Endothelial cell of umbilical vein (primary cell): ENCODE measurements around the gene DYNC1LI1. TPM values are rescaled to one million over a fixed set of nuclear protein-coding genes. Genes with fewer than 3 reads are reported as not detected.

ENCODE experiments used
- BruUV-seq: library from RNA; stranded (reverse); fragments of 400-500 nt; replicated peaks from 2 replicates; lab custom pipeline; 2021; lab: Mats Ljungman, UMichigan
- CTCF ChIA-PET: fragments of 300-600, 350-600 bp; sonication (Branson Sonifier 250); formaldehyde crosslinking; loops from one replicate; lab custom pipeline; 2021; ENCODE audit warnings: antibody characterized with exemption, inconsistent platforms; lab: Charles Lee
- POLR2A ChIA-PET: fragments of 300-600, 350-600 bp; sonication (Branson Sonifier 250); formaldehyde crosslinking; loops from one replicate; lab custom pipeline; 2021; ENCODE audit warnings: antibody characterized with exemption, inconsistent platforms; lab: Charles Lee
- DNase-seq: peaks from one replicate; pipeline ENCODE4 v3.0.0-alpha.2; 2011; ENCODE audit warnings: low read depth, low spot score
- FAIRE-seq: peaks from 2 replicates; lab custom pipeline; 2011; peaks lifted over from hg19 to GRCh38; lab: Jason Lieb, UNC
- H2AFZ ChIP-seq: 2 replicates; pipeline ENCODE4 v1.6.0; 2012; ENCODE audit warnings: low read depth, low read length, control low read depth, inconsistent platforms
- H3K27ac ChIP-seq: 2 replicates; pipeline ENCODE4 v1.5.1; 2011; ENCODE audit warnings: low read depth, mild to moderate bottlenecking, control low read depth, low read length, moderate library complexity; ENCODE audit not compliant: insufficient read depth
- H3K27me3 ChIP-seq, 2 experiments: 2 replicates each; pipeline versions ENCODE4 v1.6.0 to v1.6.1; 2011; ENCODE audit warnings: low read length in 2 of 2, mixed read lengths in 1 of 2; ENCODE audit not compliant: control insufficient read depth in 2 of 2, insufficient read depth in 2 of 2
- H3K36me3 ChIP-seq, 2 experiments: 2 replicates in 1 of 2; 3 replicates in 1 of 2; pipeline ENCODE4 v1.5.1; 2011; ENCODE audit warnings: low read length in 2 of 2, mild to moderate bottlenecking in 1 of 2, moderate library complexity in 1 of 2; ENCODE audit not compliant: control insufficient read depth in 2 of 2, insufficient read depth in 2 of 2; ENCODE audit errors: extremely low read depth in 1 of 2
- H3K4me1 ChIP-seq: 3 replicates; pipeline ENCODE4 v1.5.1; 2011; ENCODE audit warnings: mild to moderate bottlenecking, low read length; ENCODE audit not compliant: control insufficient read depth, insufficient read depth; ENCODE audit errors: extremely low read depth
- H3K4me2 ChIP-seq: 2 replicates; pipeline ENCODE4 v1.6.1; 2011; ENCODE audit warnings: low read length, control low read depth, mixed read lengths; ENCODE audit not compliant: insufficient read depth
- H3K4me3 ChIP-seq, 3 experiments: fragments of 200-600 bp in 1 of 3; sonication (generic), shearing (Covaris generic) in 1 of 3; replicated peaks in 1 of 3; 2 replicates each; pipeline ENCODE4 v1.5.1; 2011 to 2016; ENCODE audit warnings: control low read depth in 3 of 3, low read length in 3 of 3, mild to moderate bottlenecking in 2 of 3, inconsistent platforms in 1 of 3, low read depth in 1 of 3, moderate library complexity in 1 of 3; ENCODE audit not compliant: insufficient read depth in 1 of 3
- H3K79me2 ChIP-seq: 2 replicates; pipeline ENCODE4 v1.6.0; 2012; ENCODE audit warnings: low read length, inconsistent platforms; ENCODE audit not compliant: control insufficient read depth, insufficient read depth
- H3K9ac ChIP-seq: replicated peaks from 2 replicates; pipeline ENCODE3; 2011; ENCODE audit warnings: low read length, control low read depth; ENCODE audit not compliant: insufficient read depth; ENCODE audit errors: extremely low read depth
- H3K9me1 ChIP-seq: replicated peaks from 3 replicates; pipeline ENCODE4 v1.6.0; 2011; ENCODE audit warnings: mild to moderate bottlenecking, low read length; ENCODE audit not compliant: control insufficient read depth, insufficient read depth; ENCODE audit errors: extremely low read depth
- H3K9me3 ChIP-seq: replicated peaks from 2 replicates; pipeline ENCODE4 v1.5.1; 2012; ENCODE audit warnings: low read length, inconsistent platforms; ENCODE audit not compliant: control insufficient read depth, insufficient read depth
- H4K20me1 ChIP-seq: replicated peaks from 2 replicates; pipeline ENCODE3; 2011; ENCODE audit warnings: mild to moderate bottlenecking, low read length; ENCODE audit not compliant: control insufficient read depth, insufficient read depth; ENCODE audit errors: extremely low read depth
- CTCF ChIP-seq, 2 donors: IDR thresholded peaks; 1 replicate in 1 of 2; 2 replicates in 1 of 2; pipeline ENCODE4 v1.5.1; 2011; ENCODE audit warnings: low read length in 2 of 2, mild to moderate bottlenecking in 2 of 2, moderate library complexity in 2 of 2, control low read depth in 1 of 2, inconsistent platforms in 1 of 2, low read depth in 1 of 2; ENCODE audit not compliant: insufficient read depth in 1 of 2; ENCODE audit errors: extremely low read depth in 1 of 2
- EZH2 ChIP-seq: IDR thresholded peaks from 2 replicates; pipeline ENCODE4 v1.6.1; 2012; ENCODE audit warnings: borderline replicate concordance, low read depth, mild to moderate bottlenecking, moderate library complexity, low read length, inconsistent platforms; ENCODE audit not compliant: severe bottlenecking
- FOS ChIP-seq: IDR thresholded peaks from 2 replicates; pipeline ENCODE4 v1.6.1; 2011; ENCODE audit warnings: mild to moderate bottlenecking, low read length, moderate library complexity, borderline replicate concordance; ENCODE audit not compliant: insufficient read depth
- GATA2 ChIP-seq: IDR thresholded peaks from 2 replicates; pipeline ENCODE4 v1.7.0; 2011; ENCODE audit warnings: low read depth, mild to moderate bottlenecking, moderate library complexity, mixed read lengths, low read length; ENCODE audit not compliant: insufficient read length, insufficient read depth
- JUN ChIP-seq: IDR thresholded peaks from 2 replicates; pipeline ENCODE4 v1.6.1; 2011; ENCODE audit warnings: borderline replicate concordance, low read depth; ENCODE audit not compliant: insufficient read length, insufficient read depth
- MAX ChIP-seq: IDR thresholded peaks from 2 replicates; pipeline ENCODE4 v1.6.1; 2011; ENCODE audit not compliant: insufficient read depth, insufficient read length
- MYC ChIP-seq: IDR thresholded peaks from one replicate; pipeline ENCODE4 v1.6.1; 2011; ENCODE audit warnings: mild to moderate bottlenecking, low read depth, low read length
- POLR2A ChIP-seq: IDR thresholded peaks from 2 replicates; pipeline ENCODE4 v1.6.1; 2012; ENCODE audit warnings: low read depth, mild to moderate bottlenecking, control low read depth, low read length
- POLR2AphosphoS5 ChIP-seq: IDR thresholded peaks from 2 replicates; pipeline ENCODE4 v1.6.1; 2012; ENCODE audit warnings: low read depth, mild to moderate bottlenecking, control low read depth, low read length, moderate library complexity; ENCODE audit not compliant: insufficient read depth
- dilution Hi-C: fragments of 300-500 bp; cut with MboI; formaldehyde crosslinking; loops from one replicate; pipeline ENCODE4 v1.15.0; 2019; ENCODE audit warnings: low sequenced_read_pairs; ENCODE audit not compliant: extremely low pct_ligation_motif_present
- intact Hi-C: fragments of 100-400 bp; cut with micrococcal nuclease; formaldehyde crosslinking; loops from one replicate; pipeline ENCODE4 v1.10.0; 2022
- polyA plus RNA-seq, 4 experiments: library from polyadenylated mRNA; depleted of rRNA in 3 of 4; stranded (reverse) in 3 of 4; unstranded in 1 of 4; fragments of >200 nt; gene quantifications; 2 replicates each; pipeline versions ENCODE4 v1.2.1 to v1.2.3, GENCODE V29; 2011 to 2012; ENCODE audit warnings: missing spikeins in 1 of 4
- total RNA-seq: library from RNA; stranded (reverse); gene quantifications from 2 replicates; pipeline ENCODE4 v1.2.3, GENCODE V29; 2021

DYNC1LI1 gene
- total and polyA plus RNA-seq, 2 donors (not counting 3 experiments of a cell fraction or from before 2014, with no cell fraction given): 14.9 to 47.6 TPM

GRCh38 chr3:32564195-32564594 lies 6.5 kb downstream of the DYNC1LI1 start:
- Histone ChIP-seq H3K36me3 (no peaks in the 10 kb centered on the region), H3K9ac (no peak overlapping the region), H3K4me1 (peaks cover 8% of the 10 kb centered on the region), H3K27ac (no peak overlapping the region), H2AFZ (no peak overlapping the region), H4K20me1 (peaks cover 11% of the 10 kb centered on the region), H3K79me2 (peaks cover 94% of the 10 kb centered on the region), H3K27me3 (no peaks in the 10 kb centered on the region), H3K9me1 (no peaks in the 10 kb centered on the region), H3K4me3 (no peak overlapping the region), H3K4me2 (no peak overlapping the region), H3K9me3 (no peaks in the 10 kb centered on the region)
- no peak for FAIRE-seq
- TF ChIP-seq EZH2: no peak
- no peak for TF ChIP-seq FOS
- TF ChIP-seq MAX: no peak
- TF ChIP-seq GATA2: no peak
- TF ChIP-seq POLR2A: no peak
- TF ChIP-seq JUN: no peak
- TF ChIP-seq CTCF (IDR thresholded peaks at IDR 0.05; ENCODE audit: extremely low read depth in 1 of 2, insufficient read depth in 1 of 2, low read depth in 1 of 2, low read length in 2 of 2): no peak
- no peak for TF ChIP-seq MYC
- no peak for TF ChIP-seq POLR2AphosphoS5
- no peak for DNase-seq
- intact Hi-C loops (no loop called here), dilution Hi-C loops (no loop called here)
- ChIA-PET POLR2A (no interaction called here), CTCF (no interaction called here)
- BruUV-seq: no TSS peak
